Measurements from ENCODE around the gene ACHE. TPM values are rescaled to one million over a fixed set of nuclear protein-coding genes. Genes with fewer than 3 reads are reported as not detected.
A peak's percentile ranks its signal among the peaks of the same experiment; 100 is the strongest.

Gene ACHE
- total RNA-seq, 1 donor from 2014 or later = not detected

DNA sequence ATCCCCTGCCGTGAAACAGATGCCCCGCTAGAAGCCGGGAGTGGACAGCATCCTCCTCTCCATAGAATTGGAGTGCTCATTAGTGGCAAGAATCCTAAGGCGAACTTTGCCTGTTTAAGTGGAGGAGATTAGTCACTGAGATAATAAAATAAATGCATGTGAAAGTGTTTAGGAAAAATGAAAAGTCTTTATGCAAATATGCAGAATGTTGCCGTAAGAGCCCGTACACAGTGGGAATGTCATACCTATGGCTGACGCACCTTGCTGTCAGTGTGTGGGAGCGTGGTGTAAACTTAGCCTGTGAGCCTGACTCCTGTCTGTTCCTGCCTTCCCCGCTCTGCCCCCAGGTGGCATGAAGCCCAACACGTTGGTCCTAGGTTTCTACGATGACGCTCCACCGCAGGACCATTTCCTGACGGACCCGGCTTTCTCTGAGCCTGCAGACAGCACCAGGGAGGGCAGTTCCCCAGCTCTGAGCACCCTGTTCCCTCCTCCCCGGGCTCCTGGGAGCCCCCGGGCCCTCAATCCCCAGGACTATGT, 30.2 kb downstream of the ACHE start:
- Histone ChIP-seq H3K9ac (no peak overlapping the region), H3K4me1 (peaks cover 13% of the 10 kb centered on the region), H3K9me3 (ENCODE audit: low read depth) (no peaks in the 10 kb centered on the region), H4K20me1 (ENCODE audit: low read depth) (no peaks in the 10 kb centered on the region), H3F3A (ENCODE audit: low read depth) (peaks cover 10% of the 10 kb centered on the region), H3K4me2 (no peak overlapping the region), H3K27me3 (no peaks in the 10 kb centered on the region), H3K36me3 (no peaks in the 10 kb centered on the region), H3K79me2 (ENCODE audit: low read depth) (peaks cover 26% of the 10 kb centered on the region), H3K27ac (no peak overlapping the region), H2AFZ (replicated peaks) (no peak overlapping the region), H3K4me3 (no peak overlapping the region)
- H3K27ac Mint-ChIP-seq = peak overlapping the region; percentile 42
- peaks cover 5% of the 10 kb centered on the region for H3K36me3 Mint-ChIP-seq
- TF ChIP-seq EZH2phosphoT487 (IDR thresholded peaks at IDR 0.05) (no peak), EZH2 (IDR thresholded peaks at IDR 0.05) (no peak)
- TF ChIP-seq, protein P1, sequence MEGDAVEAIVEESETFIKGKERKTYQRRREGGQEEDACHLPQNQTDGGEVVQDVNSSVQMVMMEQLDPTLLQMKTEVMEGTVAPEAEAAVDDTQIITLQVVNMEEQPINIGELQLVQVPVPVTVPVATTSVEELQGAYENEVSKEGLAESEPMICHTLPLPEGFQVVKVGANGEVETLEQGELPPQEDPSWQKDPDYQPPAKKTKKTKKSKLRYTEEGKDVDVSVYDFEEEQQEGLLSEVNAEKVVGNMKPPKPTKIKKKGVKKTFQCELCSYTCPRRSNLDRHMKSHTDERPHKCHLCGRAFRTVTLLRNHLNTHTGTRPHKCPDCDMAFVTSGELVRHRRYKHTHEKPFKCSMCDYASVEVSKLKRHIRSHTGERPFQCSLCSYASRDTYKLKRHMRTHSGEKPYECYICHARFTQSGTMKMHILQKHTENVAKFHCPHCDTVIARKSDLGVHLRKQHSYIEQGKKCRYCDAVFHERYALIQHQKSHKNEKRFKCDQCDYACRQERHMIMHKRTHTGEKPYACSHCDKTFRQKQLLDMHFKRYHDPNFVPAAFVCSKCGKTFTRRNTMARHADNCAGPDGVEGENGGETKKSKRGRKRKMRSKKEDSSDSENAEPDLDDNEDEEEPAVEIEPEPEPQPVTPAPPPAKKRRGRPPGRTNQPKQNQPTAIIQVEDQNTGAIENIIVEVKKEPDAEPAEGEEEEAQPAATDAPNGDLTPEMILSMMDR (IDR thresholded peaks at IDR 0.05) = no peak
- H3K9me3 Mint-ChIP-seq = no peaks in the 10 kb centered on the region
- H3K27me3 Mint-ChIP-seq (ENCODE audit: insufficient read depth, low read depth) = peaks cover 5% of the 10 kb centered on the region
- peak overlapping the region; percentile 39 for H3K4me3 Mint-ChIP-seq
- no peak for DNase-seq (ENCODE audit: low spot score)
- peaks cover 11% of the 10 kb centered on the region for H3K4me1 Mint-ChIP-seq

DNA sequence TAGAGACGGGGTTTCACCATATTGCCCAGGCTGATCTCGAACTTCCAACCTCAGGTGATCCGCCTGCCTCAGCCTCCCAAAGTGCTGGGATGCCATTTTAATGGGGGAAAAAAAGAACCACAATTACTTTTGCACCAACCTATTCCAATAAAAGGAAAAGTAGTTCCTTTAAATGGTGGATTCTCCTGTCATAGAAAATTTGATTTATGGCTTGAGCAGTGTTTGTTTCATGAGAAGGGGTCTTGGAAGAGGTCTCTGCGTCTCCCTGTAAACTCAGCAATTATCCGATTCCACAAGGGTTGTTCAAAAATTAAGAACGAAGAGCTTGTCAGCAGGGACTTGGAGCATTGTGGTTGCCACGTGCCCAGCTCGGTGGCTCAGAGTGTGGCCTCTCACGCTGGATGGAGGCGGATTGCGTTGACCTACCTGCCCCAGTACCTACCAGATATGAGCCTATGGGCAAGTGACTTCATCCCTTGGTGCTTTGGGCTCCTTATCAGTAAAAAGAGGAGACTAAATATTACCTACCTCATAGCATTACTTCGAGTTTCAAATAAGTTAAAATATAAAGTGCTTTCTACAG, 31.3 kb downstream of the ACHE start:
- Mint-ChIP-seq H3K27me3 (ENCODE audit: insufficient read depth, low read depth) (peaks cover 5% of the 10 kb centered on the region), H3K4me3 (no peak overlapping the region), H3K27ac (peak overlapping the region; percentile 17), H3K4me1 (peaks cover 11% of the 10 kb centered on the region), H3K9me3 (no peaks in the 10 kb centered on the region), H3K36me3 (peaks cover 7% of the 10 kb centered on the region)
- Histone ChIP-seq H3K9ac (no peak overlapping the region), H3F3A (ENCODE audit: low read depth) (peaks cover 10% of the 10 kb centered on the region), H2AFZ (replicated peaks) (no peak overlapping the region), H3K4me1 (peaks cover 13% of the 10 kb centered on the region), H3K27me3 (no peaks in the 10 kb centered on the region), H3K79me2 (ENCODE audit: low read depth) (peaks cover 25% of the 10 kb centered on the region), H3K4me2 (no peak overlapping the region), H4K20me1 (ENCODE audit: low read depth) (no peaks in the 10 kb centered on the region), H3K4me3 (no peak overlapping the region), H3K27ac (no peak overlapping the region), H3K36me3 (no peaks in the 10 kb centered on the region), H3K9me3 (ENCODE audit: low read depth) (no peaks in the 10 kb centered on the region)
- no peak for DNase-seq (ENCODE audit: low spot score)
- TF ChIP-seq EZH2 (IDR thresholded peaks at IDR 0.05) = no peak
- TF ChIP-seq, protein P1 (IDR thresholded peaks at IDR 0.05) = no peak
- no peak for TF ChIP-seq EZH2phosphoT487 (IDR thresholded peaks at IDR 0.05)

DNA sequence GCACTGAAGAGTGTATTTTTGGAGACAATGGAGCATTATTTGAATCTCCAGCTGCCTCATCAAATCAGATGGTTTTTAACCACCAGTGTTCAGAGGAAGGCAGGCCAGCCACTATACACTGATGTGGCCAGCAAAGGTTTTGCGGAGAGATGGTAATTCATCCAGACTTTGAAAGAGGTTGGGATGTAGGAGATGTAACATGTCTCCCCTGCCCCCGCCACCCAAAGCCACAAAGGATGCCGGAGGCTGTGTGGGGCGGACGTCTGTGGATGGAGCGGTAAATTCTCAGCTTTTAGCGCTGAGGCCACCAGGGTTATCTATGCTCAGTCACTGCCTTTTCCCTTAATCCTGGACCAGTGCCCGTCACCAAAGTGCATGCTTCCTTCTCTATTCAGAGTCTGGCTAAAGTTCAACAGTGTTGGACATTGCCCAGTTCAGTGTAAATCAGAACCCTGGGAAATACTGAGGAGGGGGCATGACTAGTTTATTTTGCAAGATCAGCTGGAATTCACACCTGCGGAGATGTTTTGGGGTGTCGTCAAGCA, 32.2 kb downstream of the ACHE start:
- no peak overlapping the region for H3K9ac ChIP-seq
- H3K4me3 ChIP-seq = no peak overlapping the region
- no peak overlapping the region for H3K4me2 ChIP-seq
- H3K27me3 ChIP-seq = no peaks in the 10 kb centered on the region
- no peaks in the 10 kb centered on the region for H4K20me1 ChIP-seq (ENCODE audit: low read depth)
- H3K4me3 Mint-ChIP-seq = no peak overlapping the region
- no peak overlapping the region for H3K27ac Mint-ChIP-seq
- H3K9me3 Mint-ChIP-seq = no peaks in the 10 kb centered on the region
- DNase-seq (ENCODE audit: low spot score) = no peak
- no peaks in the 10 kb centered on the region for H3K9me3 ChIP-seq (ENCODE audit: low read depth)
- peaks cover 16% of the 10 kb centered on the region for H3K79me2 ChIP-seq (ENCODE audit: low read depth)
- no peak for TF ChIP-seq EZH2 (IDR thresholded peaks at IDR 0.05)
- TF ChIP-seq, protein P1 (IDR thresholded peaks at IDR 0.05) = no peak
- no peak for TF ChIP-seq EZH2phosphoT487 (IDR thresholded peaks at IDR 0.05)
- H3K4me1 ChIP-seq = peaks cover 9% of the 10 kb centered on the region
- no peaks in the 10 kb centered on the region for H3K36me3 ChIP-seq
- peaks cover 7% of the 10 kb centered on the region for H3K36me3 Mint-ChIP-seq
- H3K27me3 Mint-ChIP-seq (ENCODE audit: insufficient read depth, low read depth) = peaks cover 5% of the 10 kb centered on the region
- H2AFZ ChIP-seq (replicated peaks) = no peak overlapping the region
- no peak overlapping the region for H3K27ac ChIP-seq
- peaks cover 11% of the 10 kb centered on the region for H3K4me1 Mint-ChIP-seq
- peaks cover 10% of the 10 kb centered on the region for H3F3A ChIP-seq (ENCODE audit: low read depth)
